ENCODE measurements around the gene PHKG1. TPM values are rescaled to one million over a fixed set of nuclear protein-coding genes. Genes with fewer than 3 reads are reported as not detected.
"Not testable (repeated sequence)": the region's sequence is repeated elsewhere in the genome, so short reads cannot be mapped to it uniquely, and the experiment has no call there.

PHKG1 gene
- total RNA-seq, 1 donor from 2014 or later = 3.4 TPM

- Mint-ChIP-seq H3K27me3 (peaks cover 2% of the 10 kb centered on the region), H3K4me1 (peaks cover 37% of the 10 kb centered on the region), H3K36me3 (ENCODE audit: low read depth) (peaks cover 44% of the 10 kb centered on the region), H3K4me3 (peak within 1 kb of the TSS; percentile 98), H3K27ac (peak within 1 kb of the TSS; percentile 98), H3K9me3 (peaks cover 3% of the 10 kb centered on the region)
- ChIA-PET POLR2A (interaction anchor here (0.8 to 2.8 kb wide), 13 partner anchors 15 to 1348 kb away, joined by 3 to 36 read pairs (median 3); partner anchors contain the start of genes CCT6A, NIPSNAP2, PSPH and SEC61G), CTCF (interaction anchor here (1.5 kb wide), 1 partner anchor 32 kb away, joined by 6 read pairs; no protein-coding TSS in a partner anchor)
- DNase-seq (peak; percentile 81), ATAC-seq (ENCODE audit: low read depth) (peak; percentile 99)
- TF ChIP-seq CTCF (IDR thresholded peaks at IDR 0.05) = no peak
- intact Hi-C loops (cut with micrococcal nuclease) = loop anchor here (1.0 to 5.0 kb wide), 7 partner anchors 42 to 1347 kb away; partner anchors contain the start of genes CCT6A, LANCL2, MRPS17 and PSPH
These were observed 13.6 kb upstream of the PHKG1 start, which contains the start of gene CHCHD2 for GRCh38 chr7:56106108-56107073. CHCHD2 (minus strand) TSS chr7:56106476; CDS start chr7:56106413, 63 bp downstream.

DNA sequence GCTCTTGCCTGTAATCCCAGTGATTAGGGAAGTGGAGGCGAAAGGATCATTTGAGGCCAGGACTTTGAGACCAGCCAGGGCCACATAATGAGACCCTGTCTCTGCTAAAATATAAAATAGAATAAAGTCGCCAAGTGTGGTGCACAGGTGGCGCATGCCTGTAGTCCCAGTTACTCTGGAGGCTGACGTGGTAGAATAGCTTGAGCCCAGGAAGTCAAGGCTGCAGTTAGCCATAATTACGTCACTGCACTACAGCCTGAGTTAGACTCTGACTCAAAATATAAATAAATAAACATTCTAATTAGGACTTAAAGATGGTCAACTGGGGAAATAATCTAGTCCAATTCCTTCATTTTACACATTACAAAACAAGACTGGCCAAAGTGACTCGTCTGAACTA, 12.8 kb upstream of the PHKG1 start:
- Mint-ChIP-seq H3K36me3 (ENCODE audit: low read depth) (peaks cover 53% of the 10 kb centered on the region), H3K4me3 (peak overlapping the region; percentile 98), H3K27me3 (peaks cover 2% of the 10 kb centered on the region), H3K4me1 (peaks cover 37% of the 10 kb centered on the region), H3K27ac (peak overlapping the region; percentile 98), H3K9me3 (peaks cover 3% of the 10 kb centered on the region)
- POLR2A ChIA-PET = interaction anchor here (1.3 to 2.8 kb wide), 5 partner anchors 41 to 1347 kb away, joined by 5 to 36 read pairs (median 12); partner anchors contain the start of genes CCT6A, PSPH, SEC61G and SUMF2
- no peak for ATAC-seq (ENCODE audit: low read depth)
- no peak for TF ChIP-seq CTCF (IDR thresholded peaks at IDR 0.05)
- CTCF ChIA-PET = interaction anchor here (1.5 kb wide), 1 partner anchor 31 kb away, joined by 6 read pairs; no protein-coding TSS in a partner anchor
- intact Hi-C loops (cut with micrococcal nuclease) = loop anchor here (5.0 kb wide), 1 partner anchor 1033 kb away; no protein-coding TSS in a partner anchor
- no peak for DNase-seq

GRCh38 chr7:56104138-56104537, 11.4 kb upstream of the PHKG1 start:
- H3K27ac Mint-ChIP-seq; intact Hi-C loops (cut with micrococcal nuclease); ATAC-seq (ENCODE audit: low read depth); DNase-seq; H3K27me3 Mint-ChIP-seq; CTCF ChIA-PET; H3K9me3 Mint-ChIP-seq; H3K4me3 Mint-ChIP-seq: not testable (repeated sequence)
- POLR2A ChIA-PET = interaction anchor here (0.7 kb wide), 1 partner anchor 30 kb away, joined by 3 read pairs; no protein-coding TSS in a partner anchor
- Mint-ChIP-seq H3K4me1 (peaks cover 37% of the 10 kb centered on the region), H3K36me3 (ENCODE audit: low read depth) (peaks cover 66% of the 10 kb centered on the region)

DNA sequence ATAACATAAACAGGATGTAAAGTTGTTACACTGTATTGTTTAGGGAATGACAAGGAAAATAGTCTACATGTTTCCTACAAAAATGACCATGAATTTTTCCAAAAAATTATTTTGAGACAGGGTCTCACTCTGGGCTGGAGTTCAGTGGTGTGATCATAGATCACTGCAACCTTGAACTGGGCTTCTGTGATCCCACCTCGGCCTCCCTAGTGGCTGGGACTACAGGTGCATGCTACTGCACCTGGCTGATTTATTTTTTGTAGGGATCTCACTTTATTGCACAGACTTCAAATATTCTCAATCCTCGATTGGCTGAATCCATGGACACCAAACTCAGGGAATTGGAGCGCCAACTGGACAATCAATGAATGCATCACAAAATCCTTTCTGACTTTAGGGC, 6.9 kb upstream of the PHKG1 start:
- POLR2A ChIA-PET = no interaction called here
- no peak overlapping the region for H3K27ac Mint-ChIP-seq
- no peak for TF ChIP-seq CTCF (IDR thresholded peaks at IDR 0.05)

DNA sequence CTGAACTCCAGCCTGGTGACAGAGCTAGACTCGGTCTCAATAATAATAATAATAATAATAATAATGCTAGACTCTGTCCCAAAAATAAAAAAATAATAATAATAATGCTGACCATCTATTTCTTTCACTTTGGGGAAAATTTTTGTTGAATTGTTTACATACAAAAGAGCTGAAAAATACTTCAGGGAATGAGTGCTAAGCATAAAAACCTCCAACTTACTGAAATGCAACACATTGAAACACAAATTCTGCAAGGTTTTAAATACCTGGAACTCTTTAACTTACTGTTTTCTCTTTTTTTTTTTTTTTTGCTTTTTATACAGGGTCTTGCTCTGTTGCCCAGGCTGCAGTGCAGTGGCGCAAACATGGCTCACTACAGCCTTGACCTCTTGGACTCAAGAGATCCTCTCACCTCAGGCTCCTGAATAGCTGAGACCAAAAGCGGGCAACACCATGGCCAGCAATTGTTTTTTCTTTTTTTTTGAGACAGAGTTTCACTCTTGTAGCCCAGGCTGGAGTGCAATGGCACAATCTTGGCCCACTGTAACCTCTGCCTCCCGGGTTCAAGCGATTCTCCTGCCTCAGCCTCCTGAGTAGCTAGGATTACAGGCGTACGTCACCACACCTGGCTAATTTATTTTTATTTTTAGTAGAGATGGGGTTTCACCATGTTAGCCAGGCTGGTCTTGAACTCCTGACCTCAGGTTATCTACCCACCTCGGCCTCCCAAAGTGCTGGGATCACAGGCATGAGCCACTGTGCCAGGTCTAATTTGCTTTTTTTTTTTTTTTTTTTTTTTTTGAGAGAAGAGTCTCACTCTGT, 5.6 kb upstream of the PHKG1 start:
- H3K4me1 Mint-ChIP-seq; ATAC-seq (ENCODE audit: low read depth); H3K4me3 Mint-ChIP-seq; H3K27ac Mint-ChIP-seq; H3K9me3 Mint-ChIP-seq; H3K27me3 Mint-ChIP-seq; intact Hi-C loops (cut with micrococcal nuclease); DNase-seq; CTCF ChIA-PET: not testable (repeated sequence)
- peaks cover 45% of the 10 kb centered on the region for H3K36me3 Mint-ChIP-seq (ENCODE audit: low read depth)
- POLR2A ChIA-PET = interaction anchor here (0.6 kb wide), 1 partner anchor 33 kb away, joined by 5 read pairs; no protein-coding TSS in a partner anchor

More for the DNA sequence above, 6.9 kb upstream of the PHKG1 start:
- H3K27me3 Mint-ChIP-seq = no peaks in the 10 kb centered on the region
- CTCF ChIA-PET = no interaction called here
- peaks cover 5% of the 10 kb centered on the region for H3K4me1 Mint-ChIP-seq
- no peak overlapping the region for H3K4me3 Mint-ChIP-seq
- intact Hi-C loops (cut with micrococcal nuclease) = no loop called here
- no peak for DNase-seq
- H3K9me3 Mint-ChIP-seq = no peaks in the 10 kb centered on the region
- ATAC-seq (ENCODE audit: low read depth) = no peak
- peaks cover 55% of the 10 kb centered on the region for H3K36me3 Mint-ChIP-seq (ENCODE audit: low read depth)
